GM21423 (cell line): Measurements from ENCODE around the gene SUGP1.

Experiments
- ATAC-seq: cut with Tn5 transposase; IDR thresholded peaks from one replicate; pipeline ENCODE4 v1.9.1; 2021; ENCODE audit warnings: mild to moderate bottlenecking, moderate library complexity; ENCODE audit not compliant: unreplicated experiment

SUGP1 gene

GRCh38 chr19:19304186-19304965 lies 15.9 kb downstream of the SUGP1 start:
- ATAC-seq = no peak

GRCh38 chr19:19303411-19303810 lies 16.9 kb downstream of the SUGP1 start:
- ATAC-seq = no peak

- no peak for ATAC-seq
Observed at GRCh38 chr19:19300613-19301012, 19.7 kb downstream of the SUGP1 start.

- ATAC-seq = no peak
Observed at GRCh38 chr19:19297759-19298158, 22.6 kb downstream of the SUGP1 start.

GRCh38 chr19:19296953-19297689 lies 23.2 kb downstream of the SUGP1 start:
- ATAC-seq = no peak

- ATAC-seq = no peak
Observed at GRCh38 chr19:19294914-19295313, 25.4 kb downstream of the SUGP1 start.

- no peak for ATAC-seq
Observed at GRCh38 chr19:19292607-19293006, 27.7 kb downstream of the SUGP1 start.

GRCh38 chr19:19285686-19286085 lies 34.6 kb downstream of the SUGP1 start:
- no peak for ATAC-seq

GRCh38 chr19:19280561-19280960 lies 39.7 kb downstream of the SUGP1 start:
- ATAC-seq = no peak

GRCh38 chr19:19279853-19280252 lies 40.5 kb downstream of the SUGP1 start:
- no peak for ATAC-seq

GRCh38 chr19:19279062-19279612 lies 41.2 kb downstream of the SUGP1 start:
- no peak for ATAC-seq

GRCh38 chr19:19278315-19278714 lies 42.0 kb downstream of the SUGP1 start:
- no peak for ATAC-seq

GRCh38 chr19:19276851-19277250 lies 43.5 kb downstream of the SUGP1 start:
- ATAC-seq = no peak

GRCh38 chr19:19276386-19276785 lies 43.9 kb downstream of the SUGP1 start:
- ATAC-seq = no peak

GRCh38 chr19:19274716-19275565 lies 45.4 kb downstream of the SUGP1 start:
- no peak for ATAC-seq

- no peak for ATAC-seq
Observed at GRCh38 chr19:19274146-19274545, 46.2 kb downstream of the SUGP1 start.

- ATAC-seq = no peak
Observed at GRCh38 chr19:19271828-19272599, 48.3 kb downstream of the SUGP1 start.

GRCh38 chr19:19270749-19271571 lies 49.3 kb downstream of the SUGP1 start:
- ATAC-seq = no peak

- no peak for ATAC-seq
Observed at GRCh38 chr19:19269952-19270694, 50.2 kb downstream of the SUGP1 start.
